GM06990 (cell line): ENCODE measurements around the gene INO80D.

Experiments
- DNase-seq: peaks from one replicate; pipeline ENCODE4 v3.0.0-alpha.2; 2011; ENCODE audit not compliant: insufficient read length; ENCODE audit errors: extremely low read depth
- H3K27me3 ChIP-seq: replicated peaks from 2 replicates; pipeline ENCODE4 v1.6.0; 2011; ENCODE audit warnings: low read length; ENCODE audit not compliant: control insufficient read depth, insufficient read depth
- H3K36me3 ChIP-seq: 2 replicates; pipeline ENCODE4 v1.5.1; 2011; ENCODE audit warnings: low read length; ENCODE audit not compliant: control insufficient read depth, insufficient read depth
- H3K4me3 ChIP-seq: replicated peaks from 2 replicates; pipeline ENCODE4 v1.5.1; 2011; ENCODE audit warnings: low read depth, mild to moderate bottlenecking, control low read depth, low read length
- CTCF ChIP-seq: IDR thresholded peaks from 2 replicates; pipeline ENCODE4 v1.5.1; 2011; ENCODE audit warnings: low read length, control low read depth, mild to moderate bottlenecking, inconsistent platforms; ENCODE audit not compliant: insufficient read depth, poor library complexity, severe bottlenecking

Gene INO80D

GRCh38 chr2:206069417-206069816 is 16.6 kb downstream of the INO80D start:
- H3K27me3 ChIP-seq, result no peaks in the 10 kb centered on the region

GRCh38 chr2:206068207-206068606 is 17.8 kb downstream of the INO80D start:
- Histone ChIP-seq H3K36me3 (no peaks in the 10 kb centered on the region; the same call in 1 of the 2 replicates), H3K27me3 (no peaks in the 10 kb centered on the region), H3K4me3 (no peak overlapping the region)
- TF ChIP-seq CTCF, result no peak
- DNase-seq, result no peak

More at GRCh38 chr2:206069417-206069816, 16.6 kb downstream of the INO80D start:
- TF ChIP-seq CTCF, result no peak
- H3K4me3 ChIP-seq, result no peak overlapping the region
- H3K36me3 ChIP-seq, result no peaks in the 10 kb centered on the region; the same call in 1 of the 2 replicates
- DNase-seq, result no peak

- Histone ChIP-seq H3K4me3 (no peak overlapping the region), H3K27me3 (no peaks in the 10 kb centered on the region), H3K36me3 (peaks cover 1% of the 10 kb centered on the region; the same call in 1 of the 2 replicates)
- TF ChIP-seq CTCF, result no peak
- DNase-seq, result no peak
Observed at GRCh38 chr2:206064077-206064476, 21.9 kb downstream of the INO80D start.

GRCh38 chr2:206063635-206064034 is 22.3 kb downstream of the INO80D start:
- Histone ChIP-seq H3K27me3 (no peaks in the 10 kb centered on the region), H3K36me3 (peaks cover 1% of the 10 kb centered on the region; the same call in 1 of the 2 replicates), H3K4me3 (no peak overlapping the region)
- no peak for DNase-seq
- no peak for TF ChIP-seq CTCF

GRCh38 chr2:206062724-206063123 is 23.2 kb downstream of the INO80D start:
- no peak overlapping the region for H3K4me3 ChIP-seq
- TF ChIP-seq CTCF, result no peak
- no peaks in the 10 kb centered on the region for H3K27me3 ChIP-seq
- peaks cover 1% of the 10 kb centered on the region; the same call in 1 of the 2 replicates for H3K36me3 ChIP-seq
- no peak for DNase-seq

- no peak for TF ChIP-seq CTCF
- DNase-seq, result no peak
- Histone ChIP-seq H3K27me3 (no peaks in the 10 kb centered on the region), H3K4me3 (no peak overlapping the region), H3K36me3 (peaks cover 9% of the 10 kb centered on the region)
Observed at GRCh38 chr2:206056286-206056685, 29.7 kb downstream of the INO80D start.
